Large intestine (tissue), 3 donors: ENCODE data around the gene CREBBP. TPM values are rescaled to one million over a fixed set of nuclear protein-coding genes. Genes with fewer than 3 reads are reported as not detected.

Experiments used
- DNase-seq, 2 donors: peaks; one replicate each; pipeline versions ENCODE4 v3.0.0 to v3.0.0-alpha.2; 2013
- H3K27ac ChIP-seq: one replicate; pipeline ENCODE4 v1.5.1; 2013; ENCODE audit warnings: low read length
- H3K27me3 ChIP-seq: 2 replicates; pipeline ENCODE4 v1.6.1; 2013; ENCODE audit warnings: low read length; ENCODE audit not compliant: control insufficient read depth, insufficient read depth
- H3K36me3 ChIP-seq: 2 replicates; pipeline ENCODE4 v1.6.1; 2013; ENCODE audit warnings: low read length; ENCODE audit not compliant: control insufficient read depth, insufficient read depth
- H3K4me1 ChIP-seq: one replicate; pipeline ENCODE4 v1.6.1; 2013; ENCODE audit warnings: low read length; ENCODE audit not compliant: control insufficient read depth, insufficient read depth
- H3K4me3 ChIP-seq: one replicate; pipeline ENCODE4 v1.5.1; 2013; ENCODE audit warnings: low read length
- H3K9me3 ChIP-seq: one replicate; pipeline ENCODE4 v1.6.1; 2013; ENCODE audit warnings: mild to moderate bottlenecking, low read depth, low read length, moderate library complexity; ENCODE audit not compliant: control insufficient read depth
- WGBS: methylation state at CpG from one replicate; pipeline ENCODE4 v1.1.5; 2013; ENCODE audit warnings: low lambda C conversion rate; ENCODE audit not compliant: insufficient coverage; 5-methylcytosine and 5-hydroxymethylcytosine counted together
- polyA plus RNA-seq: library from polyadenylated mRNA; unstranded; fragments of 120-200 nt; gene quantifications from one replicate; pipeline ENCODE4 v1.2.1, GENCODE V29; 2013

The CREBBP gene
- polyA plus RNA-seq, 1 donor: 46.6 TPM

- DNase-seq: no peak
- Histone ChIP-seq H3K36me3 (peaks cover 90% of the 10 kb centered on the region), H3K4me1 (no peaks in the 10 kb centered on the region), H3K4me3 (no peak overlapping the region), H3K27me3 (no peaks in the 10 kb centered on the region), H3K9me3 (no peaks in the 10 kb centered on the region), H3K27ac (no peak overlapping the region)
- 100% methylated on average over 1 of the region's 11 CpGs for WGBS
These were observed 202.5 kb downstream of the CREBBP start for GRCh38 chr16:3677994-3678393.

DNA sequence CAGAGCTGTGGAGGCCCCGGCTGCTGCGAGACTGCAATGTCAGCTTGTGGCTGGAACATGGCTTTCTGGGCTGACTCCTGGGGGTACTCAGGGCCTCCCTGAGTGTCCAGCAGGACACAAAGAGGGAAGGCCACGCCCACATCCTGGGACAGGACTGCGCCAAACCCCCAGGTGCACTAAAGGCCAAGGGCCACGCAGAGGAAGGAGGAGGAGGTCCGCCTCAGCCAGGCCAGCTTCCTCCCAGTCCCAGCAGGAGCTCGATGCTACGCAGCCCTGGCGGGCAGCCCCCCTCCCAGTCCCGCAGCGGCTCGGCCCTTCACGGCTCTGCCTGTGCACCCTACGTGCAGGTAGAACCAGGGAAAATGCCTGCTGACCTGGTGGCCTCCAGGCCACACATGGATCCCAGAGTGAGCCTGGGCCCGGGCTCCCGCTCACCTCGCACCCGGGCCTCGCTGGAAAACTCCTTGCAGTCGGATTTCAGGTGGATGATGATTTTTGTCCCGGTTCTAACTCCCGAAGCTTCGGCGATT, 204.8 kb downstream of the CREBBP start:
- H3K36me3 ChIP-seq: peaks cover 91% of the 10 kb centered on the region

More for the DNA sequence above, 204.8 kb downstream of the CREBBP start:
- H3K27ac ChIP-seq: no peak overlapping the region
- no peaks in the 10 kb centered on the region for H3K27me3 ChIP-seq
- no peak overlapping the region for H3K4me3 ChIP-seq
- H3K4me1 ChIP-seq: no peaks in the 10 kb centered on the region
- DNase-seq: no peak
- WGBS: no CpG with 5 or more reads among the region's 24 CpGs
- no peaks in the 10 kb centered on the region for H3K9me3 ChIP-seq

Other genes with a start within 250 kb of the CREBBP start
- 170 TPM for gene DNASE1, start 226.0 kb downstream of the CREBBP start, polyA plus RNA-seq
- gene TRAP1, start 163.2 kb downstream of the CREBBP start, polyA plus RNA-seq: 97.1 TPM
- gene ADCY9, start 235.7 kb upstream of the CREBBP start, polyA plus RNA-seq: 8.1 TPM